Ovary (tissue), 3 donors: ENCODE data around the gene GPR156.

Source experiments
- EP300 ChIP-seq: sonication (generic); formaldehyde crosslinking; IDR thresholded peaks from one replicate; pipeline ENCODE4 v1.6.1; 2017; ENCODE audit warnings: antibody characterized with exemption
- POLR2A ChIP-seq: fragments of 450-650 bp; IDR thresholded peaks from one replicate; pipeline ENCODE4 v1.6.1; 2017; ENCODE audit warnings: antibody characterized with exemption, mild to moderate bottlenecking, moderate library complexity
- TF ChIP-seq, protein P1 (sequence below), 3 donors: fragments of 450-650 bp in 2 of 3; fragments of 200-600 bp in 1 of 3; IDR thresholded peaks; one replicate each; pipeline versions ENCODE4 v1.5.1 to v1.8.0; 2016 to 2022; ENCODE audit warnings: antibody characterized with exemption in 3 of 3, mild to moderate bottlenecking in 1 of 3
- donor health status: DM: no; HTN: no; CAD: no.

DNA sequence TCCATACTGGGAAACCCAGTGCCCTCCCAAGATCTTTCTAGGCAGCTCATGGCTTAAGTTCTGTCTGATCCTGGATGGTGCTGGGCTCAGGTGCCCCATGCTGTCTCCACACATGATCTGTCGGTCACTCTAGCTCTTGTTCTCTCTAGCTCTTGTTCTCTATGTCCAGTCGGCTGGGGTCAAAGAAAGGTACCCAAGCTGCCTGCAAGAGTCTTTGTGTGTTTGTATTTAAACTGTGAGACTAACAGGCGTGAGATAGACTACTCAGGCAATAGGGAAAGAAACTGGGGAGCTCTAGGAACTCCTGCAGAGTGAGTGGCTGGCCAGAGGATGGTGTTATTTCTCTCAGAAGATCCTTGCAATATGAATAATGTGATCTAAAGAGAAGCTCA, 40.2 kb downstream of the GPR156 start:
- TF ChIP-seq, protein P1, sequence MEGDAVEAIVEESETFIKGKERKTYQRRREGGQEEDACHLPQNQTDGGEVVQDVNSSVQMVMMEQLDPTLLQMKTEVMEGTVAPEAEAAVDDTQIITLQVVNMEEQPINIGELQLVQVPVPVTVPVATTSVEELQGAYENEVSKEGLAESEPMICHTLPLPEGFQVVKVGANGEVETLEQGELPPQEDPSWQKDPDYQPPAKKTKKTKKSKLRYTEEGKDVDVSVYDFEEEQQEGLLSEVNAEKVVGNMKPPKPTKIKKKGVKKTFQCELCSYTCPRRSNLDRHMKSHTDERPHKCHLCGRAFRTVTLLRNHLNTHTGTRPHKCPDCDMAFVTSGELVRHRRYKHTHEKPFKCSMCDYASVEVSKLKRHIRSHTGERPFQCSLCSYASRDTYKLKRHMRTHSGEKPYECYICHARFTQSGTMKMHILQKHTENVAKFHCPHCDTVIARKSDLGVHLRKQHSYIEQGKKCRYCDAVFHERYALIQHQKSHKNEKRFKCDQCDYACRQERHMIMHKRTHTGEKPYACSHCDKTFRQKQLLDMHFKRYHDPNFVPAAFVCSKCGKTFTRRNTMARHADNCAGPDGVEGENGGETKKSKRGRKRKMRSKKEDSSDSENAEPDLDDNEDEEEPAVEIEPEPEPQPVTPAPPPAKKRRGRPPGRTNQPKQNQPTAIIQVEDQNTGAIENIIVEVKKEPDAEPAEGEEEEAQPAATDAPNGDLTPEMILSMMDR (IDR thresholded peaks at IDR 0.05), result no peak
- TF ChIP-seq POLR2A, result no peak
- TF ChIP-seq EP300, result no peak
